Kidney epithelial cell (primary cell): ENCODE results near the gene SLC25A31. TPM values are rescaled to one million over a fixed set of nuclear protein-coding genes. Genes with fewer than 3 reads are reported as not detected.

Experiments used
- DNase-seq: peaks from one replicate; pipeline ENCODE4 v3.0.0-alpha.2; 2010; ENCODE audit warnings: low read depth
- H3K27me3 ChIP-seq: 2 replicates; pipeline ENCODE4 v1.6.0; 2011; ENCODE audit warnings: low read length; ENCODE audit not compliant: control insufficient read depth, insufficient read depth
- H3K36me3 ChIP-seq: 2 replicates; pipeline ENCODE4 v1.5.1; 2011; ENCODE audit warnings: low read length; ENCODE audit not compliant: control insufficient read depth, insufficient read depth
- H3K4me3 ChIP-seq: 2 replicates; pipeline ENCODE4 v1.5.1; 2011; ENCODE audit warnings: low read depth, mild to moderate bottlenecking, control low read depth, low read length
- CTCF ChIP-seq: IDR thresholded peaks from 2 replicates; pipeline ENCODE4 v1.5.1; 2011; ENCODE audit warnings: mild to moderate bottlenecking, moderate library complexity, low read length, control low read depth, inconsistent platforms; ENCODE audit not compliant: insufficient read depth, poor library complexity, severe bottlenecking
- total RNA-seq: library from RNA; depleted of rRNA; stranded (reverse); fragments of >200 nt; gene quantifications from 2 replicates; pipeline ENCODE4 v1.2.3, GENCODE V29; 2015

Gene SLC25A31
- not detected in 2 replicates for total RNA-seq

- DNase-seq, result no peak
- H3K27me3 ChIP-seq, result no peaks in the 10 kb centered on the region
- no peak within 1 kb of the TSS for H3K4me3 ChIP-seq
- no peak for TF ChIP-seq CTCF
- H3K36me3 ChIP-seq, result no peaks in the 10 kb centered on the region
Measured at GRCh38 chr4:127730142-127730913, at the start of gene SLC25A31. SLC25A31 (plus strand) TSS chr4:127730400; CDS start chr4:127730546, 146 bp downstream.

- no peaks in the 10 kb centered on the region for H3K36me3 ChIP-seq
- no peak overlapping the region for H3K4me3 ChIP-seq
- H3K27me3 ChIP-seq, result no peaks in the 10 kb centered on the region
- no peak for TF ChIP-seq CTCF
- DNase-seq, result no peak
Measured at GRCh38 chr4:127685292-127685691, 44.9 kb upstream of the SLC25A31 start.

- H3K36me3 ChIP-seq, result no peaks in the 10 kb centered on the region
- no peak for TF ChIP-seq CTCF
- DNase-seq, result no peak
- no peak overlapping the region for H3K4me3 ChIP-seq
- H3K27me3 ChIP-seq, result no peaks in the 10 kb centered on the region
Measured at GRCh38 chr4:127686658-127687057, 43.5 kb upstream of the SLC25A31 start.

GRCh38 chr4:127687580-127687979 is 42.6 kb upstream of the SLC25A31 start:
- no peak for TF ChIP-seq CTCF
- Histone ChIP-seq H3K27me3 (no peaks in the 10 kb centered on the region), H3K36me3 (no peaks in the 10 kb centered on the region), H3K4me3 (no peak overlapping the region)
- DNase-seq, result no peak

- Histone ChIP-seq H3K36me3 (no peaks in the 10 kb centered on the region), H3K27me3 (no peaks in the 10 kb centered on the region), H3K4me3 (no peak overlapping the region)
- no peak for TF ChIP-seq CTCF
- no peak for DNase-seq
Measured at GRCh38 chr4:127698789-127699200, 31.4 kb upstream of the SLC25A31 start.

GRCh38 chr4:127708985-127709384 is 21.2 kb upstream of the SLC25A31 start:
- H3K27me3 ChIP-seq, result no peaks in the 10 kb centered on the region
- peak; percentile 84 for DNase-seq
- TF ChIP-seq CTCF, result no peak
- H3K4me3 ChIP-seq, result no peak overlapping the region
- no peaks in the 10 kb centered on the region for H3K36me3 ChIP-seq
